NCI-H1105 (cell line): ENCODE results near the gene EGLN2.
"Not testable (repeated sequence)": the region's sequence is repeated elsewhere in the genome, so short reads cannot be mapped to it uniquely, and the experiment has no call there.

Experiments used
- DNase-seq: peaks from one replicate; lab custom pipeline; 2025; lab: John Stamatoyannopoulos, UW

EGLN2 gene

GRCh38 chr19:40798683-40799557 is at the start of gene EGLN2:
Gene EGLN2, plus strand, starts transcription at chr19:40799191. Its CDS starts 1,382 bp downstream, at chr19:40800573.
- DNase-seq, result peak; percentile 99

GRCh38 chr19:40750058-40750873 is 48.7 kb upstream of the EGLN2 start, which contains the start of gene ACTMAP:
Gene ACTMAP, minus strand, starts transcription at chr19:40750477. Its CDS starts 674 bp downstream, at chr19:40749803.
- DNase-seq, result peak; percentile 100

- peak; percentile 98 for DNase-seq
Observed at GRCh38 chr19:40750874-40751537, 48.0 kb upstream of the EGLN2 start, which contains the start of gene SNRPA. Gene SNRPA, plus strand, starts transcription at chr19:40751203. Its CDS starts 206 bp downstream, at chr19:40751409.

- DNase-seq, result no peak
Observed at GRCh38 chr19:40752257-40752781, 46.7 kb upstream of the EGLN2 start.

GRCh38 chr19:40754611-40755247 is 44.3 kb upstream of the EGLN2 start:
- DNase-seq, result no peak

GRCh38 chr19:40755248-40755624 is 43.8 kb upstream of the EGLN2 start:
- no peak for DNase-seq

GRCh38 chr19:40755791-40756190 is 43.2 kb upstream of the EGLN2 start:
- DNase-seq, result no peak

- DNase-seq, result no peak
Observed at GRCh38 chr19:40756502-40757110, 42.4 kb upstream of the EGLN2 start.

- DNase-seq, result no peak
Observed at GRCh38 chr19:40758491-40758890, 40.5 kb upstream of the EGLN2 start.

- no peak for DNase-seq
Observed at GRCh38 chr19:40759352-40759751, 39.6 kb upstream of the EGLN2 start.

GRCh38 chr19:40762754-40763470 is 36.1 kb upstream of the EGLN2 start:
- DNase-seq, result no peak

- DNase-seq, result no peak
Observed at GRCh38 chr19:40763526-40763925, 35.5 kb upstream of the EGLN2 start.

GRCh38 chr19:40763963-40764362 is 35.0 kb upstream of the EGLN2 start:
- no peak for DNase-seq

GRCh38 chr19:40766385-40766784 is 32.6 kb upstream of the EGLN2 start:
- not testable (repeated sequence) for DNase-seq

- no peak for DNase-seq
Observed at GRCh38 chr19:40768869-40769268, 30.1 kb upstream of the EGLN2 start.

- DNase-seq, result not testable (repeated sequence)
Observed at GRCh38 chr19:40771101-40771862, 27.7 kb upstream of the EGLN2 start.

GRCh38 chr19:40774916-40775631 is 23.9 kb upstream of the EGLN2 start, which contains the start of gene MIA:
Gene MIA, plus strand, starts transcription at chr19:40775521. Its CDS starts 22 bp downstream, at chr19:40775543.
- no peak for DNase-seq

GRCh38 chr19:40775632-40776022 is 23.4 kb upstream of the EGLN2 start:
- no peak for DNase-seq

- no peak for DNase-seq
Observed at GRCh38 chr19:40776364-40776763, 22.6 kb upstream of the EGLN2 start.
